Gastrocnemius medialis (tissue), 4 donors: ENCODE measurements around the gene ASB18. TPM values are rescaled to one million over a fixed set of nuclear protein-coding genes. Genes with fewer than 3 reads are reported as not detected.

Source experiments
- ATAC-seq, 2 donors: fragments of 150-250 bp; one replicate each; pipeline ENCODE4 v1.9.1; 2016
- DNase-seq, 2 donors: peaks; one replicate each; pipeline ENCODE4 v3.0.0-alpha.2; 2019
- H3K27ac ChIP-seq, 4 donors: fragments of 200-600 bp; sonication (generic); 1 replicate in 1 of 4; 2 replicates in 3 of 4; pipeline ENCODE4 v1.5.1; 2016 to 2018; ENCODE audit warnings: mild to moderate bottlenecking in 2 of 4, moderate library complexity in 1 of 4
- H3K27me3 ChIP-seq, 3 donors: fragments of 200-600 bp; sonication (generic) in 2 of 3; 1 replicate in 1 of 3; 2 replicates in 2 of 3; pipeline versions ENCODE4 v1.5.1 to v1.6.0; 2016 to 2019; ENCODE audit warnings: mild to moderate bottlenecking in 1 of 3, moderate library complexity in 1 of 3
- H3K36me3 ChIP-seq, 2 donors: fragments of 200-600 bp; sonication (generic) in 1 of 2; one replicate each; pipeline ENCODE4 v1.5.1; 2017 to 2018
- H3K4me1 ChIP-seq, 2 donors: fragments of 200-600 bp; sonication (generic) in 1 of 2; one replicate each; pipeline ENCODE4 v1.5.1; 2016 to 2017; ENCODE audit warnings: mild to moderate bottlenecking in 2 of 2
- H3K4me3 ChIP-seq, 4 donors: fragments of 200-600 bp; sonication (generic) in 3 of 4; 1 replicate in 1 of 4; 2 replicates in 3 of 4; pipeline ENCODE4 v1.5.1; 2016 to 2019; ENCODE audit warnings: mild to moderate bottlenecking in 2 of 4
- H3K9me3 ChIP-seq, 3 donors: fragments of 200-600 bp; sonication (generic) in 2 of 3; 1 replicate in 1 of 3; 2 replicates in 2 of 3; pipeline ENCODE4 v1.5.1; 2016 to 2019
- CTCF ChIP-seq, 5 experiments: fragments of 450-650 bp in 3 of 5; fragments of 200-600 bp in 2 of 5; sonication (generic) in 2 of 5; IDR thresholded peaks in 4 of 5; conservative IDR thresholded peaks in 1 of 5; 1 replicate in 4 of 5; 2 replicates in 1 of 5; pipeline ENCODE4 v1.5.1; 2016 to 2019; ENCODE audit warnings: antibody characterized with exemption in 5 of 5, mild to moderate bottlenecking in 3 of 5, moderate library complexity in 3 of 5
- POLR2A ChIP-seq, 2 donors: fragments of 450-650 bp; IDR thresholded peaks; one replicate each; pipeline ENCODE4 v1.6.1; 2017; ENCODE audit warnings: antibody characterized with exemption in 2 of 2, mild to moderate bottlenecking in 2 of 2, moderate library complexity in 2 of 2
- in situ Hi-C, 4 donors: fragments of 200-750 bp; cut with MboI; loops; one replicate each; pipeline versions ENCODE4 v1.15.0 to v1.8.0; 2017; ENCODE audit warnings: low sequenced_read_pairs in 4 of 4
- intact Hi-C: fragments of 100-400 bp; cut with DNase I; formaldehyde crosslinking; loops from one replicate; pipeline ENCODE4 v1.15.1; 2023; ENCODE audit warnings: low total_unique reads
- total RNA-seq, 4 donors: library from RNA; depleted of rRNA; stranded (reverse); fragments of >200 nt; gene quantifications; one replicate each; pipeline versions ENCODE4 v1.1.0 to v1.2.3, GENCODE V29; 2016

Gene ASB18
- total RNA-seq, 4 donors from 2014 or later: 0.16 to 0.17 TPM; not detected in 2

- no peak for DNase-seq
- Histone ChIP-seq H3K4me3 (peak overlapping the region; percentile 34 to 51 (median 42)), H3K4me1 (peaks cover 34 to 36% of the 10 kb centered on the region in 2 donors), H3K36me3 (no peaks in the 10 kb centered on the region), H3K27me3 (peaks cover 96 to 98% (median 96%) of the 10 kb centered on the region in 3 donors), H3K27ac (no peak overlapping the region), H3K9me3 (no peaks in the 10 kb centered on the region)
- intact Hi-C loops (no loop called here), in situ Hi-C loops (no loop called here)
- ATAC-seq: peak; percentile 13 to 34
- TF ChIP-seq CTCF (IDR thresholded peaks at IDR 0.05 in 4 of 5, conservative IDR thresholded peaks at IDR 0.05 in 1 of 5) (peak in 1 of 5 experiments; percentile 12), POLR2A (IDR thresholded peaks at IDR 0.05) (no peak)
Observed at GRCh38 chr2:236167297-236168109, 96.7 kb downstream of the ASB18 start.

DNA sequence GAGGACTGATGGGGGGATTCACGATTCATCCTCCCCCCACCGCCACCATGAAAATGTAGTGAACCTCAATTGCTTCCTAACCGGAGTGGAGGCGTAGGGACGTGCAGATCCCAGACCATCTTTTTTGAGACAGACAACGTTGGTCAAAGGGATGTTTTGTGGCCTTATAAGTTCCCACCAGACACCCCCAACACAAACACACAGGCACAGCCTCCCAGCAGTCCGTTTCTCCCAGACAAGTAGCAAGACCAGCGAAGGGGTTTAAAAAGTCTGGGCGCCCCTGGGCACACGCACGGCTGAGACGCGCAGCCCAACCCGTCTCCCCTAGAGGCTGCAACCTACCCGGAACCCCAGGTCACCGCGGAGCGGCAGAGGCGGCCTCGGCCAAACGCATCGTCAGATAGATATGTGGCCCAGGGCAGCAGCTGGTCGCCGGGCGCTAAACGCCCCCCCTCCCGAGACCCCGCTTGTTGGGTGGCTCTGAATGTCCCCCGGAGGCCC lies 97.4 kb downstream of the ASB18 start:
- no peaks in the 10 kb centered on the region for H3K9me3 ChIP-seq
- peaks cover 96 to 98% (median 96%) of the 10 kb centered on the region in 3 donors for H3K27me3 ChIP-seq
- DNase-seq: no peak
- no peak overlapping the region for H3K27ac ChIP-seq
- intact Hi-C loops: no loop called here
- no peaks in the 10 kb centered on the region for H3K36me3 ChIP-seq
- in situ Hi-C loops: no loop called here
- peak overlapping the region; percentile 34 to 51 (median 42) for H3K4me3 ChIP-seq
- no peak for ATAC-seq
- peaks cover 29 to 31% of the 10 kb centered on the region in 2 donors for H3K4me1 ChIP-seq
- no peak for TF ChIP-seq CTCF (IDR thresholded peaks at IDR 0.05 in 4 of 5, conservative IDR thresholded peaks at IDR 0.05 in 1 of 5)
- TF ChIP-seq POLR2A (IDR thresholded peaks at IDR 0.05): no peak

GRCh38 chr2:236165842-236166795 lies 98.1 kb downstream of the ASB18 start:
- TF ChIP-seq CTCF (IDR thresholded peaks at IDR 0.05 in 4 of 5, conservative IDR thresholded peaks at IDR 0.05 in 1 of 5) (no peak), POLR2A (IDR thresholded peaks at IDR 0.05) (no peak)
- Histone ChIP-seq H3K36me3 (no peaks in the 10 kb centered on the region), H3K4me3 (peak overlapping the region; percentile 27 to 51 (median 39)), H3K9me3 (no peaks in the 10 kb centered on the region), H3K27me3 (peaks cover 92 to 97% (median 93%) of the 10 kb centered on the region in 3 donors), H3K27ac (no peak overlapping the region), H3K4me1 (peaks cover 25 to 29% of the 10 kb centered on the region in 2 donors)
- intact Hi-C loops: no loop called here
- in situ Hi-C loops: no loop called here
- ATAC-seq: no peak
- no peak for DNase-seq

DNA sequence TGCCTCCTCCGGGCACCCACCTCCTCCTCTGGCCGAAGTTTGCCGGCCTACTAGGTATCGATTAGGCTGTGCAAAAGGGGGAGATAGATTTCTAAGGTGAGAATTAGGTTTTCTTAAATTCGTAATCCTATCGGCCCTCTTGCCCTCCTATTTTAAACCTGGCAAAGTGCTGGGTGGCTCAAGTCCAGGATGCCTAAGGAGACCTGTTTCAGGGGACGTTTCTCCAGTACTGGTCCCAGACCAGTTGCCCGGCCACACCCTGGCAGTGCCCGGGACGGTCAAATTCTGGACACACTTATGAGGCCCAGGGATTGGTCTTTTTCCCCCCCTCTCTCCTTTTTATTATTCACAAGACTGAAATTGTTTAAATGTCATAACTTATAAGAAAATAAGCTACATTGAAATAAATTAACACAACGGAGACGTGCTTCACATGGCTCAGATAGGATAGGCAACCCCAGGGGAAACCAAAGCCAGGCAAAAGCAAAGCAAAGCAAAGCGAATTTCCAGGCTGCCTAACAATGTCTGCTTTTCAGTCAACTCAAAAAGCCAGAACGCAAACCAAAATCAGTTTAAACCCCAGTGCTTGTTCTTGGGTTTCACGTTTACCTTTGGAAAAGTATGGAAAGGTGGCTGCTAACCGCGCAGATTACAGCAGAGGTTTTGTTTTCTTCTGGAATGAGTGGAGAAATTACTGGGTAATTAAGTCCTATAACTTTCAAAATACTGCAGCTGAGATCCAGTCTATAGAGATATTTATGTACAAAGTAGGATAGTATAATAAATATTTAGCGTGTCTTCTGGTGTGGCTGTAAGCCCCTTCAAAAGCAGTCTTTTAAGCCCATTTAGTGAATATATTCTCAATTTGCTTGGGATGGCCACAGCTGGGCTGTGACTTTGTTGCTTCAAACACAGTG lies 99.0 kb downstream of the ASB18 start:
- intact Hi-C loops: no loop called here
- no peak for ATAC-seq
- H3K4me1 ChIP-seq: peaks cover 25 to 29% of the 10 kb centered on the region in 2 donors

More for the DNA sequence above, 99.0 kb downstream of the ASB18 start:
- Histone ChIP-seq H3K36me3 (no peaks in the 10 kb centered on the region), H3K9me3 (no peaks in the 10 kb centered on the region), H3K4me3 (peak overlapping the region; percentile 28 to 53 (median 46)), H3K27ac (no peak overlapping the region), H3K27me3 (peaks cover 89 to 95% (median 92%) of the 10 kb centered on the region in 3 donors)
- no peak for TF ChIP-seq CTCF (IDR thresholded peaks at IDR 0.05 in 4 of 5, conservative IDR thresholded peaks at IDR 0.05 in 1 of 5)
- no peak for TF ChIP-seq POLR2A (IDR thresholded peaks at IDR 0.05)
- no peak for DNase-seq
- in situ Hi-C loops: no loop called here
